Naive thymus-derived CD4-positive, alpha-beta T cell (primary cell): ENCODE data around the gene PRR16. TPM values are rescaled to one million over a fixed set of nuclear protein-coding genes. Genes with fewer than 3 reads are reported as not detected.

ENCODE experiments used
- ATAC-seq: fragments of 150-1000 bp; cut with Tn5 transposase; 2 replicates; pipeline ENCODE4 v1.10.0; 2021; ENCODE audit warnings: mild to moderate bottlenecking, moderate library complexity
- CTCF ChIA-PET: fragments of 350-600 bp; sonication (Branson Sonifier 250); formaldehyde crosslinking; loops from one replicate; lab custom pipeline; 2021; ENCODE audit warnings: antibody characterized with exemption; lab: Charles Lee
- POLR2A ChIA-PET: fragments of 350-600 bp; sonication (Branson Sonifier 250); formaldehyde crosslinking; loops from one replicate; lab custom pipeline; 2021; ENCODE audit warnings: antibody characterized with exemption, inconsistent platforms; lab: Charles Lee
- DNase-seq, 9 donors: peaks; one replicate each; pipeline versions ENCODE4 v3.0.0 to v3.0.0-alpha.2; 2020 to 2022; ENCODE audit warnings: mixed read lengths in 1 of 9
- H3K27ac ChIP-seq: one replicate; pipeline ENCODE4 v1.7.0; 2013; ENCODE audit warnings: mild to moderate bottlenecking, low read depth, low read length, moderate library complexity
- H3K27me3 ChIP-seq, 2 donors: one replicate each; pipeline ENCODE4 v1.7.0; 2013; ENCODE audit warnings: low read length in 2 of 2, mild to moderate bottlenecking in 2 of 2, moderate library complexity in 2 of 2; ENCODE audit not compliant: control insufficient read depth in 2 of 2, insufficient read depth in 2 of 2
- H3K36me3 ChIP-seq, 3 experiments: 1 replicate in 2 of 3; 2 replicates in 1 of 3; pipeline ENCODE4 v1.7.0; 2013; ENCODE audit warnings: low read length in 3 of 3, mild to moderate bottlenecking in 3 of 3, moderate library complexity in 1 of 3; ENCODE audit not compliant: insufficient read depth in 3 of 3, control insufficient read depth in 2 of 3
- H3K4me1 ChIP-seq, 2 donors: one replicate each; pipeline ENCODE4 v1.7.0; 2013; ENCODE audit warnings: low read length in 2 of 2, mild to moderate bottlenecking in 2 of 2, moderate library complexity in 1 of 2; ENCODE audit not compliant: control insufficient read depth in 2 of 2, insufficient read depth in 2 of 2
- H3K4me3 ChIP-seq: 2 replicates; pipeline ENCODE4 v1.7.0; 2013; ENCODE audit warnings: mild to moderate bottlenecking, low read length
- H3K9me3 ChIP-seq, 3 experiments: 1 replicate in 2 of 3; 2 replicates in 1 of 3; pipeline ENCODE4 v1.7.0; 2013; ENCODE audit warnings: low read length in 3 of 3; ENCODE audit not compliant: control insufficient read depth in 2 of 3
- H3K27ac Mint-ChIP-seq, 9 donors: one replicate each; pipeline ENCODE4 v1.8.0; 2020 to 2022; ENCODE audit warnings: mixed read lengths in 9 of 9, mild to moderate bottlenecking in 8 of 9, moderate library complexity in 5 of 9, inconsistent platforms in 2 of 9
- H3K27me3 Mint-ChIP-seq, 5 donors: one replicate each; pipeline ENCODE4 v1.8.0; 2021 to 2022; ENCODE audit warnings: mixed read lengths in 5 of 5, mild to moderate bottlenecking in 1 of 5
- H3K36me3 Mint-ChIP-seq, 5 donors: one replicate each; pipeline ENCODE4 v1.8.0; 2020 to 2022; ENCODE audit warnings: mixed read lengths in 5 of 5, mild to moderate bottlenecking in 3 of 5, inconsistent platforms in 1 of 5
- H3K4me1 Mint-ChIP-seq, 7 donors: one replicate each; pipeline ENCODE4 v1.8.0; 2020 to 2022; ENCODE audit warnings: mixed read lengths in 7 of 7, mild to moderate bottlenecking in 3 of 7, inconsistent platforms in 1 of 7
- H3K4me3 Mint-ChIP-seq, 10 donors: one replicate each; pipeline ENCODE4 v1.8.0; 2020 to 2022; ENCODE audit warnings: mild to moderate bottlenecking in 10 of 10, mixed read lengths in 10 of 10, moderate library complexity in 6 of 10, inconsistent platforms in 2 of 10
- H3K9me3 Mint-ChIP-seq, 11 donors: one replicate each; pipeline ENCODE4 v1.8.0; 2020 to 2022; ENCODE audit warnings: mixed read lengths in 11 of 11, mild to moderate bottlenecking in 4 of 11, inconsistent platforms in 1 of 11, moderate library complexity in 1 of 11
- intact Hi-C, 2 donors: fragments of 100-400 bp; cut with micrococcal nuclease; formaldehyde crosslinking; loops; one replicate each; pipeline ENCODE4 v1.15.1; 2023
- polyA plus RNA-seq, 2 donors: library from polyadenylated mRNA; unstranded; fragments of 300-500 nt; fragmentation: Illumina TruSeq; gene quantifications; one replicate each; pipeline ENCODE4 v1.2.3, GENCODE V29; 2021
- total RNA-seq, 6 experiments: library from RNA in 5 of 6; stranded (reverse) in 5 of 6; gene quantifications; 1 replicate in 5 of 6; 2 replicates in 1 of 6; pipeline ENCODE4 v1.2.3 and lab custom pipeline; 2021 to 2026

The PRR16 gene
- total and polyA plus RNA-seq, 7 experiments from 2014 or later: not detected

DNA sequence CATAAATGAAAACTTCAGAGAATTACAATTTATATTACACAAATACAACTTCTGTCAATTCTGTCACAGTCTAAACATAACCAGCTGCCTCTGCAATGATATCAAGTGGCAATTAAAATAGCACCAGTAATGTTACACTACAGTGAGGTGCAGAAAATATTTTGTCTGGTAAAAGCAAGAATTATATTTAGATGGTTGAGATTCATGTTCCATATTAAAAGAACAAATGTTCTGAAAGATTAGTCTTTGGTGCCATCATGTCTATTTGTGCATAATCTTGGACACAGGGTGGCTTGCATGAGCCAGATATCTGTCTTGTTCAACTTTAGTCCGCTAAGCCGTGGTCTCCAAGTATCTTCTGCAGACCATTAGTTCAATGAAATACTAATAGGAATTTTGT, 29.0 kb upstream of the PRR16 start:
- no peaks in the 10 kb centered on the region for H3K36me3 Mint-ChIP-seq
- intact Hi-C loops: no loop called here
- DNase-seq (no peak), ATAC-seq (no peak)
- Histone ChIP-seq H3K27me3 (no peaks in the 10 kb centered on the region), H3K27ac (no peak overlapping the region), H3K4me1 (no peaks in the 10 kb centered on the region), H3K9me3 (no peaks in the 10 kb centered on the region), H3K4me3 (no peak overlapping the region), H3K36me3 (no peaks in the 10 kb centered on the region)
- H3K27ac Mint-ChIP-seq: no peak overlapping the region
- CTCF ChIA-PET: no interaction called here
- H3K9me3 Mint-ChIP-seq: peaks cover 0 to 16% (median 7%) of the 10 kb centered on the region in 11 donors
- H3K4me1 Mint-ChIP-seq: no peaks in the 10 kb centered on the region
- H3K4me3 Mint-ChIP-seq: no peak overlapping the region
- POLR2A ChIA-PET: no interaction called here
- peaks cover 0 to 3% (median 0%) of the 10 kb centered on the region in 5 donors for H3K27me3 Mint-ChIP-seq

DNA sequence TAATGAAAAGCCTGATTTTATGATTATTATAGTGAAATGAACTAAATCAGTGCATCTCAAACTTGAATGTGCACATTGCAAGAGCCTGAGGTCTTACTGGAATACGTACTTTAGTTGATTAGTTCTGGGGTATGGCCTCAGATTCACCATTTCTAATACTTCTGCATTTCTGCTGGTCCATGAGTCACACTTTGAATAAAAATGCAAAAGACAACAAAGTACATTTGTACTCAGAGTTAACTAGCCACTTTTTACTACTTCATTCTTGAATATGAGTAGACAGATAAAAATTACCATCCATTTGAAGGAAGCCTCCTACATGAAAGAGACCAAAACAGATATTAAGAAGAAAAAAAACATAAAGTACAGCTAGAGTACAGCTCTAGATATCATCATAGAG, 27.1 kb upstream of the PRR16 start:
- Mint-ChIP-seq H3K4me3 (no peak overlapping the region), H3K9me3 (peaks cover 0 to 5% (median 0%) of the 10 kb centered on the region in 11 donors), H3K4me1 (no peaks in the 10 kb centered on the region), H3K27me3 (peaks cover 0 to 3% (median 0%) of the 10 kb centered on the region in 5 donors), H3K36me3 (no peaks in the 10 kb centered on the region), H3K27ac (no peak overlapping the region)
- Histone ChIP-seq H3K27ac (no peak overlapping the region), H3K4me3 (no peak overlapping the region), H3K27me3 (no peaks in the 10 kb centered on the region), H3K36me3 (no peaks in the 10 kb centered on the region), H3K9me3 (no peaks in the 10 kb centered on the region), H3K4me1 (no peaks in the 10 kb centered on the region)
- DNase-seq: no peak
- no peak for ATAC-seq
- intact Hi-C loops: no loop called here
- ChIA-PET CTCF (no interaction called here), POLR2A (no interaction called here)

DNA sequence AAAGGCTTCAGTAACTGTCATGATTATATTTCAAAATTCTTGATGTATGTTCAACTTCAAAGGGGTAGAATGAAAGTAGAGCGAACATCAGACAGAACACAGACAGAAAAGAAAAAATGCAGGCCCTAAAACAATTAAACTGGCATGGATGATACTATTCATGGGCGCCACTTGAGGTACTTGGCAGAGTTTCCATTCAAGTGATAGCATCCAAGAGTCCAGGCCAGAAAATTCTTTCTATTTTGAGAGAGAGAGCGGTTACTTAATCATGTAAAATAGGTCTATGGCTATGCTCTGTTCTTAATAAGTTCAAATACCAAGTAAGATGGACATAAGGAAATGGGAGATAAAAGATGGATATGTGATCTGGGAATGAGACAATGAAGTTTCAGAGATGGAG, 21.4 kb upstream of the PRR16 start:
- peaks cover 0 to 9% (median 0%) of the 10 kb centered on the region in 11 donors for H3K9me3 Mint-ChIP-seq
- no peaks in the 10 kb centered on the region for H3K36me3 ChIP-seq

GRCh38 chr5:120443607-120444006, 20.5 kb upstream of the PRR16 start:
- Mint-ChIP-seq H3K9me3 (peaks cover 0 to 9% (median 0%) of the 10 kb centered on the region in 11 donors), H3K4me1 (no peaks in the 10 kb centered on the region), H3K4me3 (no peak overlapping the region), H3K27me3 (no peaks in the 10 kb centered on the region), H3K36me3 (no peaks in the 10 kb centered on the region), H3K27ac (no peak overlapping the region)
- no peak for DNase-seq
- Histone ChIP-seq H3K36me3 (no peaks in the 10 kb centered on the region), H3K27me3 (no peaks in the 10 kb centered on the region), H3K27ac (no peak overlapping the region), H3K9me3 (no peaks in the 10 kb centered on the region), H3K4me1 (no peaks in the 10 kb centered on the region), H3K4me3 (no peak overlapping the region)
- CTCF ChIA-PET: interaction anchor here (0.6 kb wide), 1 partner anchor 295 kb away, joined by 3 read pairs; no protein-coding TSS in a partner anchor
- intact Hi-C loops: no loop called here
- POLR2A ChIA-PET: no interaction called here
- ATAC-seq: no peak

More for the DNA sequence above, 21.4 kb upstream of the PRR16 start:
- ATAC-seq: no peak
- no peak overlapping the region for H3K4me3 ChIP-seq
- no peak for DNase-seq
- H3K4me1 Mint-ChIP-seq: no peaks in the 10 kb centered on the region
- H3K36me3 Mint-ChIP-seq: no peaks in the 10 kb centered on the region
- no peaks in the 10 kb centered on the region for H3K27me3 ChIP-seq
- ChIA-PET POLR2A (no interaction called here), CTCF (no interaction called here)
- H3K27ac Mint-ChIP-seq: no peak overlapping the region
- no peaks in the 10 kb centered on the region for H3K9me3 ChIP-seq
- intact Hi-C loops: no loop called here
- no peaks in the 10 kb centered on the region for H3K27me3 Mint-ChIP-seq
- no peak overlapping the region for H3K27ac ChIP-seq
- H3K4me3 Mint-ChIP-seq: no peak overlapping the region
- no peaks in the 10 kb centered on the region for H3K4me1 ChIP-seq

- ATAC-seq: no peak
- H3K9me3 ChIP-seq: no peaks in the 10 kb centered on the region
- H3K36me3 Mint-ChIP-seq: no peaks in the 10 kb centered on the region
Observed at GRCh38 chr5:120446068-120446492, 18.0 kb upstream of the PRR16 start.

DNA sequence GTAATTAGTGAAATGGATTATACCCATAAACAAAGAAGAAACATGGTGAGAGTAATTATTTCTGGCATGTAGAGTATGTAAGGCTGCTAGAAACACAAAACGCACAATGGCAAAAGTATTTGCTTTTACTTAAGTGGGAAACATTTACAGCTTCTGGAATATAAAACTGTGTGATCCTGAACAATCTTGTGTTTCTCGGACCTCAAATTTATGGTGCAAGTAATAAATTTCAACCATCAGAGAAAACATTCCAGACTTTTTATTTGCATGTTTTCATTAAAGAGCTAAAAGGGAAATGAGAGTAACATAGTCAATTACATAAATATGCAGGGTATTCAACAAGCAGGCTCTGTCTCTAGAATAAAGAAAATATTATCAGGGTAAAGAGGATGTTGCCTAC, 17.2 kb upstream of the PRR16 start:
- Histone ChIP-seq H3K9me3 (no peaks in the 10 kb centered on the region), H3K4me3 (no peak overlapping the region), H3K36me3 (no peaks in the 10 kb centered on the region), H3K27ac (no peak overlapping the region), H3K27me3 (no peaks in the 10 kb centered on the region), H3K4me1 (no peaks in the 10 kb centered on the region)
- Mint-ChIP-seq H3K36me3 (no peaks in the 10 kb centered on the region), H3K27ac (no peak overlapping the region), H3K27me3 (no peaks in the 10 kb centered on the region), H3K4me3 (no peak overlapping the region), H3K4me1 (no peaks in the 10 kb centered on the region), H3K9me3 (peaks cover 0 to 12% (median 0%) of the 10 kb centered on the region in 11 donors)
- DNase-seq (no peak), ATAC-seq (no peak)
- intact Hi-C loops: no loop called here
- POLR2A ChIA-PET: no interaction called here
- CTCF ChIA-PET: interaction anchor here (0.7 kb wide), 1 partner anchor 69 kb away, joined by 3 read pairs; no protein-coding TSS in a partner anchor

More at GRCh38 chr5:120446068-120446492, 18.0 kb upstream of the PRR16 start:
- ChIA-PET POLR2A (no interaction called here), CTCF (no interaction called here)
- no peak for DNase-seq
- intact Hi-C loops: no loop called here
- Mint-ChIP-seq H3K27me3 (no peaks in the 10 kb centered on the region), H3K27ac (no peak overlapping the region), H3K4me3 (no peak overlapping the region), H3K4me1 (no peaks in the 10 kb centered on the region), H3K9me3 (peaks cover 0 to 12% (median 0%) of the 10 kb centered on the region in 11 donors)
- H3K4me1 ChIP-seq: no peaks in the 10 kb centered on the region
- H3K27me3 ChIP-seq: no peaks in the 10 kb centered on the region
- H3K4me3 ChIP-seq: no peak overlapping the region
- H3K27ac ChIP-seq: no peak overlapping the region
- no peaks in the 10 kb centered on the region for H3K36me3 ChIP-seq

- Mint-ChIP-seq H3K9me3 (peaks cover 0 to 6% (median 0%) of the 10 kb centered on the region in 11 donors), H3K27me3 (no peaks in the 10 kb centered on the region), H3K4me3 (no peak overlapping the region), H3K27ac (no peak overlapping the region), H3K4me1 (no peaks in the 10 kb centered on the region), H3K36me3 (no peaks in the 10 kb centered on the region)
- ChIA-PET CTCF (no interaction called here), POLR2A (no interaction called here)
- no peak for DNase-seq
- Histone ChIP-seq H3K36me3 (no peaks in the 10 kb centered on the region), H3K4me1 (no peaks in the 10 kb centered on the region), H3K9me3 (no peaks in the 10 kb centered on the region), H3K27ac (no peak overlapping the region), H3K27me3 (no peaks in the 10 kb centered on the region), H3K4me3 (no peak overlapping the region)
- intact Hi-C loops: no loop called here
- no peak for ATAC-seq
Observed at GRCh38 chr5:120447706-120448239, 16.3 kb upstream of the PRR16 start.
